Endothelial cell of umbilical vein (primary cell): ENCODE results near the gene CD163L1.

Source experiments
- MYC ChIP-seq: IDR thresholded peaks from one replicate; pipeline ENCODE4 v1.6.1; 2011; ENCODE audit warnings: mild to moderate bottlenecking, low read depth, low read length
- TF ChIP-seq, protein P1 (sequence below), 2 donors: IDR thresholded peaks; 1 replicate in 1 of 2; 2 replicates in 1 of 2; pipeline ENCODE4 v1.5.1; 2011; ENCODE audit warnings: low read length in 2 of 2, mild to moderate bottlenecking in 2 of 2, moderate library complexity in 2 of 2, control low read depth in 1 of 2, inconsistent platforms in 1 of 2, low read depth in 1 of 2; ENCODE audit not compliant: insufficient read depth in 1 of 2; ENCODE audit errors: extremely low read depth in 1 of 2

DNA sequence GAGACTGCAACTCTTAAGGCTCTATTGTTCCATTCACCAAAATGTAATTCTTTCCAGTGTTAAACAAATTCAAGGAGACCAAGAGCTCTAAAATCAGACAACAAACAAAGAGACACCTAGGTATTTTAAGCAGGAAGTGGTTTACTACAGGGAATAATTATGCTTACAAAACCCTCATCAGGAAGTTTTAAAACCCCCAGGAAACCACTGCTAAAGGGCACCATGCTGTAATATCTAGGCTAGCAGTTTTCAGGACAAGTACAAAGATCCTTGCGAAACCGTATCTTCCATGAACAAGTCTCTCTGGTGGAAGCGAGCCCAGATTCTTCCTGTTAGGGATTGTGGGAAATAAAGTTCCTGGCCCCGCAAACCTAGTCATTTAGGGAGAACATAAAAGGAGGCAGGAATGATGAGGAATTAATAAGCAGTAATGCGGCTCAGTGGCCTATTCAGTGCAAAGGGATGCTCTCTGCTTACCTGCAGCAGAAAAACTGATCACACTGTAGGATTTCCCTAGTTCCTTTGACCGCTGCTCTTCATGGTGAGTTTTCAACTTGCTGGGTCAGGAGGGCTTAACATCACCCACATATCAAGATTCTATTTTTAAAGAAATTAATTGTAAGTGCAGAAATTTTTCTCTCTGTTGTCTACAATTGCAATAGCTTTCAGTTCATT is 97.3 kb downstream of the CD163L1 start:
- no peak for TF ChIP-seq MYC
- TF ChIP-seq, protein P1, sequence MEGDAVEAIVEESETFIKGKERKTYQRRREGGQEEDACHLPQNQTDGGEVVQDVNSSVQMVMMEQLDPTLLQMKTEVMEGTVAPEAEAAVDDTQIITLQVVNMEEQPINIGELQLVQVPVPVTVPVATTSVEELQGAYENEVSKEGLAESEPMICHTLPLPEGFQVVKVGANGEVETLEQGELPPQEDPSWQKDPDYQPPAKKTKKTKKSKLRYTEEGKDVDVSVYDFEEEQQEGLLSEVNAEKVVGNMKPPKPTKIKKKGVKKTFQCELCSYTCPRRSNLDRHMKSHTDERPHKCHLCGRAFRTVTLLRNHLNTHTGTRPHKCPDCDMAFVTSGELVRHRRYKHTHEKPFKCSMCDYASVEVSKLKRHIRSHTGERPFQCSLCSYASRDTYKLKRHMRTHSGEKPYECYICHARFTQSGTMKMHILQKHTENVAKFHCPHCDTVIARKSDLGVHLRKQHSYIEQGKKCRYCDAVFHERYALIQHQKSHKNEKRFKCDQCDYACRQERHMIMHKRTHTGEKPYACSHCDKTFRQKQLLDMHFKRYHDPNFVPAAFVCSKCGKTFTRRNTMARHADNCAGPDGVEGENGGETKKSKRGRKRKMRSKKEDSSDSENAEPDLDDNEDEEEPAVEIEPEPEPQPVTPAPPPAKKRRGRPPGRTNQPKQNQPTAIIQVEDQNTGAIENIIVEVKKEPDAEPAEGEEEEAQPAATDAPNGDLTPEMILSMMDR (IDR thresholded peaks at IDR 0.05; ENCODE audit: extremely low read depth in 1 of 2, insufficient read depth in 1 of 2, low read depth in 1 of 2, low read length in 2 of 2) = no peak
